ENCODE results near the gene ASAP2.

The ASAP2 gene

GRCh38 chr2:9347411-9347881 is 140.8 kb downstream of the ASAP2 start:
- DNase-seq (ENCODE audit: low read depth) = peak; percentile 79

DNA sequence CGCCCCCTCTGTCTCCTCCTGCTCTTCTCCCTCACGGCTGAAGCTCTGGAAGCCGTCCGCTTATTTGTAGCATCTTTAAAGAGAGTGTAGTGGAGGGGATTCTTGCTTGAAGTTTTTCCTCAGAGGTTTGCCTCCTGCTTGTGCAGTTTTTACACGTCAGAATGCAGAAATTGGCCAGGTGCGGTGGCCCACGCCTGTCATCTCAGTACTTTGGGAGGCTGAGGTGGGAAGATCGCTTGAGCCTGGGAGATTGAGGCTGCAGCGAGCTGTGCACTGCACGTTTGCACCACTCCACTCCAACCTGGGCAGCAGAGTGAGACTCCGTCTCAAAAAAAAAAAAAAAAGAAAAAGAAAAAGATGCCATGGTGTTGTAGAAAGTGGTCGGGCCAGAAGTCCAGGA is 147.7 kb downstream of the ASAP2 start:
- DNase-seq (ENCODE audit: low read depth) = no peak

DNA sequence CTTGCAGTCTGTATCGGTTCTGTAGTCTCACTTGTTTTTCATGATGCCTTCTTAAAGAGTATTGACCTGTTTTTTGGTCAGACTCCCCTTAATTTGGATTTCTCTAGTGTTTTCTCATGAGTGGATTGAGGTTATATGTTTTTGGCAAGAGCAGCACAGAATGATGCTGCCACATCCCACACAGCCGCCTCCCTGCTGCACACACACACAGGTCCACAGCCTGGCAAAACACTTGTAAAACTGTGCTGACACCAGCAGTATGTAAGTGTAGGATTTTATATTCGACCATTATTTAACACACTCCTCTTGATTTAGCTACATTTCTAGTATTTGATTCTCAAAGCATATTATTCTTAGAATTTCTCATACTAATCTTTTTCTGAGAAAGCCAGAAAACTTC is 148.7 kb downstream of the ASAP2 start:
- no peak for DNase-seq (ENCODE audit: low read depth)

GRCh38 chr2:9355716-9356115 is 149.1 kb downstream of the ASAP2 start:
- DNase-seq (ENCODE audit: low read depth) = no peak

DNA sequence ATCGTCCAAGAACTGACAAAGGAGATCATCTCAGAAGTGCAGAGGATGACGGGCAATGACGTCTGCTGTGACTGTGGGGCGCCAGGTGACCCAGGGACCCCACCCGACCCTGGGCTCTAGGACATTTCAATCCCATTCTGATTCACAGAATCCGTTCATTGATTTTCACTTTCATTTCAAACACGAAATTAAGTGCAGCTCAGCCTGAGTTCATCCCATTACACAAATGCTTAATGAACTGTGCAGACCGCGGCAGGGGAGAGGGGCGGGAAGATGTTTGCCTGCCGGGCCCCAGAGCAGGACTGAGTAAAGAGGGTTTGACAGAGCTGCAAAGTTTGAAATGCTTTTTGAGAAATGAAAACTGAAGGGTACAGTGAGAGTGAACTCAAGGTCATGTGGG is 149.6 kb downstream of the ASAP2 start:
- no peak for DNase-seq (ENCODE audit: low read depth)

DNA sequence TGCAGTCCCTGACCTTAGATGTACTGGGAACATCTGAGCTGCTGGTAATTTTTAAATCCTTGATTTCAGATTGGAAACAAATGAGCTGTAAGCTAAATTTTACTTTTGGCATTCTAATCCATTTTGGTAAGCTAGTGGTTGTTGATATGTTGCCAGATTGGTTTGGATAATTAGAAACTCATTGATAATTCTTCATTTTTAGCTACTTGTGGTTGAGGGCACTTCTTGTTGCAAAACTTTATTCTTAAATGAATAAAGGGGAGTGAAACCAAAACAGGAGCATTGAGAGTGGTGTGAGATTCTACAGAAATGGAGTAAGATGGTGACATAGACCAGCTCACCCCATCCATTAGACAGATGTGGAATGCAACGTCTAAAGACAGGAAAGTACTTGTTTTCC is 152.2 kb downstream of the ASAP2 start:
- DNase-seq (ENCODE audit: low read depth) = no peak

DNA sequence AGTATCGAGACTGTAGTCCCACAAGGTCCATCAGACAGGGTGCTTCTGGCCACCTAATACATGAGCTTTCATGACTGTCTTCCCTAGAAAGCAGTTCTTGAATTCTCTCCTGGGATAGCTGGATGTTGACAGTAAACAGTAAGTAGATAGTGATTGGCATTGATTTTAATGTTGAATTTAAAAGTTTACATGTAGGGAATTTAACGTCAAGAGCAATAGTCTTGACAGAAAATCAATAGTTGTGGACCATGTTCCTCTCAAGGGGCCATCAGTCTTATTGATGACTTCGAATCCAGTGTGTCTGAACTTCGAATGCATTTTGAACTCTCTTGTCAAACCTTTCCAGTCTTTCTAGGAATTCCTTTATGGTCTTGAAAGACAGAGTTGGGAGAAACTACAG is 152.9 kb downstream of the ASAP2 start:
- no peak for DNase-seq (ENCODE audit: low read depth)

- no peak for DNase-seq (ENCODE audit: low read depth)
Observed at GRCh38 chr2:9360110-9360509, 153.5 kb downstream of the ASAP2 start.

DNA sequence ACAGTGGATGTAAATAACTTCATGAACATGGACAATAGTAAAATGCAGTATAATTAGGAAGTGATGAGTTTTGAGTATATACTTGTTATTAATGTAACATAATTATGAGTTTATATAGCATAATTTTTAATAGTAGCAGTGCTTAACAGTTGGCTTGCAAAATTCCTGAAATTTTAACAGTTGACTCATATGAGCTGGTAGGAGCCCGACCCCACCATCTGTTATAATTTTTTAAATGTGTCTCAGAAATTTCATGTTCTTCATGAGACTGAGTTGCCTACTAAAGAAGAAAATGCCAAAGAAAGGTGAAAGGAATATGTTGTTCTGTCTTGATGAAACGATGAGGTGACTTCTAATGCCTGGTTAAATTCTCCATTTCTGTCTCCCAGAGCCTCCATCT is 154.1 kb downstream of the ASAP2 start:
- DNase-seq (ENCODE audit: low read depth) = no peak

- DNase-seq (ENCODE audit: low read depth) = no peak
Observed at GRCh38 chr2:9364373-9364772, 157.8 kb downstream of the ASAP2 start.

- DNase-seq (ENCODE audit: low read depth) = no peak
Observed at GRCh38 chr2:9364791-9365497, 158.3 kb downstream of the ASAP2 start.

- no peak for DNase-seq (ENCODE audit: low read depth)
Observed at GRCh38 chr2:9365498-9366019, 158.9 kb downstream of the ASAP2 start.

GRCh38 chr2:9366026-9366425 is 159.4 kb downstream of the ASAP2 start:
- DNase-seq (ENCODE audit: low read depth) = no peak

DNA sequence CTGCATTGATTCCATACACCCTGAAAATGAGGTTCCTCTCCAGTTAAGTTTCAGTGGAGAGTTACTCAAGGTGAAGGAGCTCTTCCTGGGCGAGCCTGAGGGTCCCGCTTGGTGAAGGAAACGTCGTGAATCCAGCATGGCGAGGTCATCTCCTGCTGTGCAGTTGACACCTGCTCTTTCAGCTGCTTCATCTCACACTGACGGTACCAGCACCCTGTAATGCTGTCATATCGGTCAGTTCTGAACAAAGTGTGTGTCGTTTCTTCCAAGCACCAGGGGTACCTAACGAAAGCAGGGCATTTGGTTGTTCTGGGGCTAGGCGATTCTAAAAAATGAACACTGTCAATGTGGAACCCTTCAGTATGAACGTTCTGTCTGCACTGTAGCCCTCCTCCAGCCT is 164.1 kb downstream of the ASAP2 start:
- DNase-seq (ENCODE audit: low read depth) = no peak

GRCh38 chr2:9373047-9373446 is 166.4 kb downstream of the ASAP2 start:
- DNase-seq (ENCODE audit: low read depth) = no peak

DNA sequence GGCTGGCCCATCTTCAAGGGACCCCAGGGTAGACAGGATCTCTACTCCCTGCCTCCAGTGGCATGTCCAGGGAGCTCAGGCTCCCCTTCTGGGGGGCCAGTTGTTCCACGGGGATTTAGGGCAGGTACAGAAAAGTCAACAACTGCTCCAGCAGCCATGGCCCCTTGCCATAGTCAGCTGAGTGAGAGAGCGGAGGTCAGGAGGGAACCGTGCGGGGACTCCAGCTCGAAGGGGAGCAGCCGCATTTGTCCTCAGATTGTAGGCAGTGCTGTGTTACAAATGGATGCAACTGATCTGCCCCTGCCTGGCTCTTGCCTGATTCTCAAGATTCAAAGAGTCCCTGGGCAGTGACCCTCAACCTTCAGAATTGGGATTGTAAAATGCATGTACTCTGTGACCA is 166.9 kb downstream of the ASAP2 start:
- DNase-seq (ENCODE audit: low read depth) = no peak

DNA sequence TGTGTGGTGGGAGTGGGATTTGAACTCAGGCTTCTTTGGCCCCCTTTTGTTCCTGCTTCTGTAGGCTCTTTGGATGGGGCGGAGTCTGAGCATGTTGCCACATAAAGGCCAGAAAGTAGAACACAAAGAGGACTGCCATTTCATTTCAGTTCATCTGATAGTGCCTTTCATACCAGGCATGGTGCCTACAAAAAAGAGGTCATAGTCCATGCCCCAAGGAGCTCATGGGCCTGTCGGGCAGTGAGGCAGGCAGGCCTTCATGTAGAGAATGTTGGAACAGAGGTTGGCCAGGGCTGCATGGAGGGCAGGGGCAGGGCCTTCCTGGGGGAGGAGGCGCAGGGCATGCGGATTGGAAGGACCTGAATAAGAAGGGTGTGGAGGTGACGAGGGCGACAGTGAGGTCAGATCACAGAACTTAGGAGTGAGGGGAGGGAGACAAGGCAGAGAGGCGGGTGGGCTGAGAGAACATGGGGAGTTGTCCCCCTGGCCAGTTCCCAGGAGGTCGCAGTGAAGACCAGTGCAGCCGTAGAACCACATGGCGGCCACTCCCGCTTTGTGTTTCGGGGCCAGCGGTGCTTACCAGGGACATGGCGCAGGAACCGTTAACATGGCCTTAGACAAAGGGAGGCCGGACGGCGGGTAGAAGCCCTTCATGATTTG is 167.6 kb downstream of the ASAP2 start:
- no peak for DNase-seq (ENCODE audit: low read depth)

- DNase-seq (ENCODE audit: low read depth) = no peak
Observed at GRCh38 chr2:9375857-9376428, 169.3 kb downstream of the ASAP2 start.

- no peak for DNase-seq (ENCODE audit: low read depth)
Observed at GRCh38 chr2:9377461-9378097, 171.0 kb downstream of the ASAP2 start.

- peak; percentile 30 for DNase-seq (ENCODE audit: low read depth)
Observed at GRCh38 chr2:9378433-9379390, 172.1 kb downstream of the ASAP2 start.

GRCh38 chr2:9379391-9379755 is 172.8 kb downstream of the ASAP2 start:
- no peak for DNase-seq (ENCODE audit: low read depth)
